Thyroid gland (tissue), 4 donors: ENCODE results near the gene APBA3.

ENCODE experiments used
- CTCF ChIP-seq, 6 experiments: fragments of 200-600 bp in 3 of 6; fragments of 450-650 bp in 3 of 6; sonication (generic) in 3 of 6; IDR thresholded peaks; one replicate each; pipeline ENCODE4 v1.5.1; 2016 to 2019; ENCODE audit warnings: antibody characterized with exemption in 6 of 6, mild to moderate bottlenecking in 2 of 6, inconsistent platforms in 1 of 6, moderate library complexity in 1 of 6
- POLR2A ChIP-seq, 2 donors: fragments of 450-650 bp; IDR thresholded peaks; one replicate each; pipeline ENCODE4 v1.6.1; 2017; ENCODE audit warnings: antibody characterized with exemption in 2 of 2, mild to moderate bottlenecking in 2 of 2, moderate library complexity in 1 of 2

GRCh38 chr19:3775374-3775711 lies 13.9 kb upstream of the APBA3 start:
- TF ChIP-seq CTCF (IDR thresholded peaks at IDR 0.05) (no peak), POLR2A (IDR thresholded peaks at IDR 0.05) (no peak)
